Coronary artery (tissue), 2 donors: Measurements from ENCODE around the gene RAB42.

ENCODE experiments used
- DNase-seq: peaks from one replicate; pipeline ENCODE4 v3.0.0-alpha.2; 2017; ENCODE audit warnings: low spot score
- H3K27ac ChIP-seq, 2 donors: fragments of 200-600 bp; sonication (generic); one replicate each; pipeline ENCODE4 v1.5.1; 2016 to 2019
- H3K4me3 ChIP-seq: fragments of 200-600 bp; sonication (generic); 2 replicates; pipeline ENCODE4 v1.5.1; 2016; ENCODE audit warnings: mild to moderate bottlenecking, moderate library complexity
- CTCF ChIP-seq: fragments of 200-600 bp; sonication (generic); IDR thresholded peaks from one replicate; pipeline ENCODE4 v1.5.1; 2019; ENCODE audit warnings: antibody characterized with exemption

Gene RAB42, protein sequence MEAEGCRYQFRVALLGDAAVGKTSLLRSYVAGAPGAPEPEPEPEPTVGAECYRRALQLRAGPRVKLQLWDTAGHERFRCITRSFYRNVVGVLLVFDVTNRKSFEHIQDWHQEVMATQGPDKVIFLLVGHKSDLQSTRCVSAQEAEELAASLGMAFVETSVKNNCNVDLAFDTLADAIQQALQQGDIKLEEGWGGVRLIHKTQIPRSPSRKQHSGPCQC

GRCh38 chr1:28591708-28592320, at the start of gene RAB42:
Gene RAB42, plus strand, starts transcription at chr1:28592265. Its CDS starts 247 bp downstream, at chr1:28592512.
- peak within 1 kb of the TSS in 1 of 2 donors; percentile 56 for H3K27ac ChIP-seq
- no peak for TF ChIP-seq CTCF
- DNase-seq, result no peak
- H3K4me3 ChIP-seq, result peak within 1 kb of the TSS; percentile 81

DNA sequence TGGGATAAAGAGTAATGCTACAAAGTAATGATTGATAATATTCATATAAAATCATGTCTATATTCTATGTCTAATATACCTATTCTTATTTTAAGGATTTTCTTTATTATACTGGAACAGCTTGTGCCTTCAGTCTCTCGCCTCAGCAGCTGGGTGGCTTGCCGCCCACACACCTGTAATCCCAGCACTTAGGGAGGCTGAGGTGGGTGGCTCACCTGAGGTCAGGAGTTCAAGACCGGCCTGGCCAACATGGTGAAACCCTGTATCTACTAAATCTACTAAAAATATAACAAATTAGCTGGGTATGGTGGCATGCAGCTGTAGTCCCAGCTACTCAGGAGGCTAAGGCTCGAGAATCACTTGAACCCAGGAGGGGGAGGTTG, 46.8 kb upstream of the RAB42 start:
- DNase-seq, result no peak
- TF ChIP-seq CTCF, result no peak
- Histone ChIP-seq H3K4me3 (no peak overlapping the region), H3K27ac (no peak overlapping the region)

GRCh38 chr1:28548318-28548717, 43.7 kb upstream of the RAB42 start:
- H3K4me3 ChIP-seq, result no peak overlapping the region
- TF ChIP-seq CTCF, result no peak
- DNase-seq, result no peak
- no peak overlapping the region for H3K27ac ChIP-seq

DNA sequence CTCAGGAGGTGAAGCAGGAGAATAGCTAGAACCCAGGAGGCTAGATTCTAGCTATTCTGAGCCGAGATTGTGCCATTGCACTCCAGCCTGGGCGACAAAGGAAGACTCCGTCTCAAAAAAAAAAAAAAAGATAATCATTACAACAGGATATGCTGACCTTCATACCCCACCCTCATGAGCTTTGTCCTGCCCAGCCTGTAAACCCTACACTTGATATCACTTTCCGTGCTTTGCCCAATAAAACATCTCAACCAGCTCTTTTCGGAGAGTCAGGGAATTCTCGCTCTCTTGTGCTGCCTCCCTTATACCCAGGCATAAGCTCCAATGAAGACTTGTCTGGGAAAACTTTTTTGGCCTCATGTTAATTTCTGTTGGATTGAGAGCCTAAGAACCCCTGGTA, 40.7 kb upstream of the RAB42 start:
- no peak overlapping the region for H3K27ac ChIP-seq
- no peak for DNase-seq
- no peak for TF ChIP-seq CTCF
- no peak overlapping the region for H3K4me3 ChIP-seq

GRCh38 chr1:28552758-28553663, 39.1 kb upstream of the RAB42 start, which contains the start of gene TRNAU1AP:
Gene TRNAU1AP, plus strand, starts transcription at chr1:28553085. Its CDS starts 26 bp downstream, at chr1:28553111.
- TF ChIP-seq CTCF, result no peak
- peak; percentile 97 for DNase-seq

GRCh38 chr1:28560886-28561285, 31.2 kb upstream of the RAB42 start:
- Histone ChIP-seq H3K27ac (no peak overlapping the region), H3K4me3 (no peak overlapping the region)
- DNase-seq, result no peak
- TF ChIP-seq CTCF, result no peak

More at GRCh38 chr1:28552758-28553663, 39.1 kb upstream of the RAB42 start, which contains the start of gene TRNAU1AP:
- Histone ChIP-seq H3K4me3 (peak within 1 kb of the TSS; percentile 76), H3K27ac (peak within 1 kb of the TSS; percentile 85)
